Bronchial epithelial cell (primary cell): ENCODE data around the gene GPC5. TPM values are rescaled to one million over a fixed set of nuclear protein-coding genes. Genes with fewer than 3 reads are reported as not detected.

Experiments used
- DNase-seq: peaks from one replicate; pipeline ENCODE4 v3.0.0-alpha.2; 2010; ENCODE audit warnings: low read depth
- FAIRE-seq: peaks from 2 replicates; lab custom pipeline; 2011; peaks lifted over from hg19 to GRCh38; lab: Jason Lieb, UNC
- H3K27me3 ChIP-seq: 2 replicates; pipeline ENCODE4 v1.5.1; 2011; ENCODE audit warnings: low read length; ENCODE audit not compliant: control insufficient read depth, insufficient read depth
- H3K36me3 ChIP-seq: 2 replicates; pipeline ENCODE4 v1.5.1; 2011; ENCODE audit warnings: low read length; ENCODE audit not compliant: control insufficient read depth, insufficient read depth
- H3K4me3 ChIP-seq: 2 replicates; pipeline ENCODE4 v1.5.1; 2011; ENCODE audit warnings: mild to moderate bottlenecking, low read depth, low read length, control low read depth
- CTCF ChIP-seq: IDR thresholded peaks from 2 replicates; pipeline ENCODE4 v1.5.1; 2011; ENCODE audit warnings: mild to moderate bottlenecking, moderate library complexity, low read length, control low read depth, inconsistent platforms; ENCODE audit not compliant: insufficient read depth, severe bottlenecking
- total RNA-seq: library from RNA; depleted of rRNA; stranded (reverse); fragments of >200 nt; gene quantifications from 2 replicates; pipeline ENCODE4 v1.2.1, GENCODE V29; 2014

GPC5 gene
- total RNA-seq, 1 donor from 2014 or later, result 1.8 TPM

- H3K4me3 ChIP-seq, result no peak overlapping the region
Observed at GRCh38 chr13:92849381-92849780, 1451.0 kb downstream of the GPC5 start.

GRCh38 chr13:92864584-92865284, 1466.3 kb downstream of the GPC5 start:
- FAIRE-seq (no peak), DNase-seq (no peak)
- H3K4me3 ChIP-seq, result no peak overlapping the region
- H3K27me3 ChIP-seq, result no peaks in the 10 kb centered on the region
- no peak for TF ChIP-seq CTCF
- H3K36me3 ChIP-seq, result no peaks in the 10 kb centered on the region

More at GRCh38 chr13:92849381-92849780, 1451.0 kb downstream of the GPC5 start:
- no peak for TF ChIP-seq CTCF
- FAIRE-seq (no peak), DNase-seq (no peak)
- no peaks in the 10 kb centered on the region for H3K36me3 ChIP-seq
- H3K27me3 ChIP-seq, result no peaks in the 10 kb centered on the region

GRCh38 chr13:92873029-92873428, 1474.6 kb downstream of the GPC5 start:
- no peak for FAIRE-seq
- DNase-seq, result no peak
- Histone ChIP-seq H3K4me3 (no peak overlapping the region), H3K36me3 (no peaks in the 10 kb centered on the region), H3K27me3 (no peaks in the 10 kb centered on the region)
- no peak for TF ChIP-seq CTCF

DNA sequence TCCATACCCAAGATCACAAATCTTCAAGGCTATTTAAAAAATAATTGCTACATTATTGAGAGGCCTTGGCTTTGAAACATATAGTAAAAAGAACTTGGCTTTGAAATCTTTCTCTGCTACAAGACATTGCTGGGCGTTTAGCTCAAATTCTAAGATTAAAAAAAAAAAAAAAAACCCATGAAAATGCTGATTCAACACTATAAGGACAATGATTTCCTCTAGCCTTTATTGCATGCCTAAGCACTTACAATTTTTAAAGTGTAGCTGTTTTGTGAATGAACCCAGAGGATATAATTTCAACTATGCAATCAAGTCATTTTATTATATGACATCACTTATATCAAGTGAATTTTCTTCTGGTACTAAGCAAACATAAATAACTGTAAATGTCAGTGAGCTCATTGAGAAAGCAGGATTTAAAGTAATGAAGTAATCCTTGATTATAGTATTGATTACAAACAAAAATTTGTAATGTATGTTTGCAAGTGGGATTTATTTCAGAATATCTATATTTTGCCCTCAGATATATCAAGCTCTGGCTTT, 1488.2 kb downstream of the GPC5 start:
- FAIRE-seq, result no peak
- Histone ChIP-seq H3K36me3 (no peaks in the 10 kb centered on the region), H3K4me3 (no peak overlapping the region), H3K27me3 (no peaks in the 10 kb centered on the region)
- DNase-seq, result no peak
- no peak for TF ChIP-seq CTCF

DNA sequence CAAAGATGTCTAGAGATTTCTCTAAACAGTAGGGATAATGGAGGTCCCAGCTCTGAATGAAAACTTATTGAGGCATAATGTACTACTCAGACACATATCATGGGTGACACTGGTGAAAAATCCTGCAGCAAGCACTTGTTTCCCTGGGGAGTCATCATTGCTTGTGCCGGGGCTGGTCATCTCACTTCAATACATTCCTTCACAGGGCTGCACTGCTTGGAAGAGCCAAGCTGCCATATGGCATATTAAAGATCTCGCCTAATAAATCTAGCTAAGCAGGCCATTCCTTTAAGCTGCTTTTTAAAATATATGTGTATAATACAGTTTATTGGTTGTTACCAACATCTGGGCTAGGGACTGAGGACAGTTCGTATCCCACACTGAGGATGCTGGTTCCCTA, 1496.0 kb downstream of the GPC5 start:
- DNase-seq (no peak), FAIRE-seq (no peak)
- Histone ChIP-seq H3K4me3 (no peak overlapping the region), H3K36me3 (no peaks in the 10 kb centered on the region), H3K27me3 (no peaks in the 10 kb centered on the region)
- TF ChIP-seq CTCF, result no peak
